SU-DHL-6 (cell line): Measurements from ENCODE around the gene DYNLL2.

Experiments used
- H2AFZ ChIP-seq: fragments of 200-600 bp; sonication (generic); 2 replicates; pipeline ENCODE4 v1.6.1; 2014; ENCODE audit warnings: low read depth, mild to moderate bottlenecking, moderate library complexity, mixed read lengths, antibody characterized with exemption, low read length; ENCODE audit not compliant: severe bottlenecking
- H3F3A ChIP-seq: fragments of 200-600 bp; shearing (Covaris generic); 2 replicates; pipeline ENCODE4 v1.6.0; 2016; ENCODE audit warnings: antibody characterized with exemption, mild to moderate bottlenecking; ENCODE audit not compliant: insufficient read depth
- H3K27ac ChIP-seq: fragments of 200-600 bp; sonication (generic); 2 replicates; pipeline ENCODE4 v1.5.1; 2016; ENCODE audit warnings: low read depth, mild to moderate bottlenecking, low read length, moderate library complexity, mixed read lengths
- H3K27me3 ChIP-seq: fragments of 200-600 bp; sonication (generic), shearing (Covaris generic); 2 replicates; pipeline ENCODE4 v1.6.0; 2014; ENCODE audit warnings: mild to moderate bottlenecking, low read length
- H3K36me3 ChIP-seq: fragments of 200-600 bp; sonication (generic); 2 replicates; pipeline ENCODE4 v1.6.1; 2014; ENCODE audit warnings: mild to moderate bottlenecking, low read length, mixed read lengths
- H3K4me2 ChIP-seq: fragments of 300-600, 200-600 bp; shearing (Covaris generic), sonication (generic); 2 replicates; pipeline ENCODE4 v1.6.0; 2014; ENCODE audit warnings: low read length, low read depth, mild to moderate bottlenecking; ENCODE audit not compliant: poor library complexity, severe bottlenecking
- H3K4me3 ChIP-seq: fragments of 200-600 bp; sonication (generic); 2 replicates; pipeline ENCODE4 v1.5.1; 2014; ENCODE audit warnings: antibody characterized with exemption, low read length, mild to moderate bottlenecking, mixed read lengths; ENCODE audit not compliant: insufficient read depth, poor library complexity, severe bottlenecking
- H3K79me2 ChIP-seq: fragments of 200-600 bp; sonication (generic); 2 replicates; pipeline ENCODE4 v1.6.1; 2014; ENCODE audit warnings: mild to moderate bottlenecking, low read length, moderate library complexity; ENCODE audit not compliant: insufficient read depth
- H3K9ac ChIP-seq: fragments of 200-600 bp; sonication (generic); 2 replicates; pipeline ENCODE4 v1.7.0; 2014; ENCODE audit warnings: mild to moderate bottlenecking, low read length
- H3K9me2 ChIP-seq: fragments of 200-600 bp; sonication (generic); replicated peaks from 2 replicates; pipeline ENCODE4 v1.6.1; 2014; ENCODE audit warnings: low read length; ENCODE audit not compliant: insufficient read depth
- H3K9me3 ChIP-seq: fragments of 200-600 bp; sonication (generic); 2 replicates; pipeline ENCODE4 v1.6.1; 2014; ENCODE audit warnings: low read length, mixed read lengths; ENCODE audit not compliant: insufficient read depth
- H4K20me1 ChIP-seq: fragments of 200-600 bp; sonication (generic); 2 replicates; pipeline ENCODE4 v1.6.1; 2014; ENCODE audit warnings: low read depth, mild to moderate bottlenecking, antibody characterized with exemption, low read length, moderate library complexity, mixed read lengths
- EZH2phosphoT487 ChIP-seq: fragments of 200-600 bp; sonication (generic), shearing (Covaris generic); conservative IDR thresholded peaks from 2 replicates; pipeline ENCODE4 v1.6.1; 2018; ENCODE audit warnings: mild to moderate bottlenecking, antibody characterized with exemption, low read length, moderate library complexity, mixed read lengths
- TF ChIP-seq, protein P1 (sequence below): fragments of 200-600 bp; sonication (generic); IDR thresholded peaks from one replicate; pipeline ENCODE4 v1.5.1; 2017; ENCODE audit warnings: antibody characterized with exemption, mild to moderate bottlenecking, low read length, moderate library complexity; ENCODE audit not compliant: insufficient read depth, poor library complexity, severe bottlenecking

DYNLL2 gene

DNA sequence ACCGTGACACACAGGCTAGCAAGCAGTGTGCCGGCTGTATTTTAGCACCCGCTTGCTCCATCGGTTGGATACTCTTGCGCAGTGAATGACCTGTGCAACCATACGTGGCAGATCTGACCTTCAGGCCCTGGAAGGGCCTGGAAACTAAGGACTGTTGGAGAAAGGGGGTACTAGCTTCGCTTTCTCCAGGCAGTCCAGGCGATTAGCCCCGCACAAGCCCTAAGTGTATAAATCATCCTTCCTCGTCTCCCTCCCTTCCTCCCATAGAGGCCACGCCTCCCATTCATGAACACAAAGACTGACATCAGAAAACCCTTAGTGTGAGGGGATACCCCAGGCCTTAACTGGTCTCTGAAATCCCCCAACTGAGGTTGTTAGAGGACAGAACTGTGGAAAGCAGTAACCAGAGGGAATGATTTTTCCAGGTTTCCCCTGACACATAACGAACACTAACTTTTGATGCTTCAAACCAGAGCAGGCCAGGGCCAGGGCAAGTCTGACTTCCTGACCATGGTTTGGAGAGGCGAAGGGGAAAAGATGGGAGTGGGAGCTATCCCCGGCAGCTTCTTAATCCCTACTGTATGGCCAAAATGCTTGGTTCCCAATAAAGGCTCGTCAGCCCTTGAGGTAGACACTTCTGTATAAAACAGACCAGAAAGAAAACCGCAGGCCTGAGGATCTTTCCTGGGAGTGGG, 1.4 kb upstream of the DYNLL2 start:
- Histone ChIP-seq H3K36me3 (no peaks in the 10 kb centered on the region), H2AFZ (no peak overlapping the region), H3K9me2 (no peaks in the 10 kb centered on the region), H4K20me1 (peaks cover 17% of the 10 kb centered on the region), H3K27ac (no peak overlapping the region), H3K9me3 (no peaks in the 10 kb centered on the region), H3F3A (0 out of 2 replicates have a peak, but pooled peaks cover 7% of the 10 kb centered on the region), H3K27me3 (no peaks in the 10 kb centered on the region), H3K79me2 (peaks cover 32% of the 10 kb centered on the region), H3K4me2 (no peak overlapping the region), H3K4me3 (no peak overlapping the region), H3K9ac (no peak overlapping the region)
- no peak for TF ChIP-seq EZH2phosphoT487
- TF ChIP-seq, protein P1, sequence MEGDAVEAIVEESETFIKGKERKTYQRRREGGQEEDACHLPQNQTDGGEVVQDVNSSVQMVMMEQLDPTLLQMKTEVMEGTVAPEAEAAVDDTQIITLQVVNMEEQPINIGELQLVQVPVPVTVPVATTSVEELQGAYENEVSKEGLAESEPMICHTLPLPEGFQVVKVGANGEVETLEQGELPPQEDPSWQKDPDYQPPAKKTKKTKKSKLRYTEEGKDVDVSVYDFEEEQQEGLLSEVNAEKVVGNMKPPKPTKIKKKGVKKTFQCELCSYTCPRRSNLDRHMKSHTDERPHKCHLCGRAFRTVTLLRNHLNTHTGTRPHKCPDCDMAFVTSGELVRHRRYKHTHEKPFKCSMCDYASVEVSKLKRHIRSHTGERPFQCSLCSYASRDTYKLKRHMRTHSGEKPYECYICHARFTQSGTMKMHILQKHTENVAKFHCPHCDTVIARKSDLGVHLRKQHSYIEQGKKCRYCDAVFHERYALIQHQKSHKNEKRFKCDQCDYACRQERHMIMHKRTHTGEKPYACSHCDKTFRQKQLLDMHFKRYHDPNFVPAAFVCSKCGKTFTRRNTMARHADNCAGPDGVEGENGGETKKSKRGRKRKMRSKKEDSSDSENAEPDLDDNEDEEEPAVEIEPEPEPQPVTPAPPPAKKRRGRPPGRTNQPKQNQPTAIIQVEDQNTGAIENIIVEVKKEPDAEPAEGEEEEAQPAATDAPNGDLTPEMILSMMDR = no peak

DNA sequence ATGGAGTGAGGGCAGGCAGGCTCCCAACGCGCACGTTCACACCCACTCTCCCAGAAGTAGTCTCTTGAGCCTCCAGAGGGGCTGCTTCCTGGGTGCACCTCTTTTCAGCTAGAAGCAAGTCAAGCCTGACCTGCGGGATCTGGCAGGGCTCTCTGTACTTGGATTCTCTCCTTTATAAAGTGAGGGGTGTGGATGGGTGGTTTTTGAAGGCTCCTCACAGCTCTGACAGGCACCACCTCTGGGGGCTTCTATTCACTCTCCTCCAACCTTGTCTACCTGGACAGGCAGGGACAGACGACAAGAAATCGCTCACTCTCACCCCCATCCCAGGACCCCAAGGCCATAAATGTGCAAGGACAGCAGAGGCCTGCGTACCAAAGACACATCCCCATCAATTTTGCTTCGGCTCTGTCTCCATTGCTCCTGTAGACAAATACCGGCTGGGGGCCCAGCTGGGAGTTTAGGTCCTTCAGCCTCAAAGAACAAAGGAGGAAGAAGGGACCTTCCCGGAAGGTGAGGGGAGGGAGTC, 814 bp upstream of the DYNLL2 start:
- H4K20me1 ChIP-seq = peaks cover 21% of the 10 kb centered on the region
- no peaks in the 10 kb centered on the region for H3K27me3 ChIP-seq
- H2AFZ ChIP-seq = peak overlapping the region; percentile 96
- 0 out of 2 replicates have a peak, but pooled peaks cover 7% of the 10 kb centered on the region for H3F3A ChIP-seq
- H3K9me2 ChIP-seq = no peaks in the 10 kb centered on the region
- H3K9me3 ChIP-seq = no peaks in the 10 kb centered on the region
- peak overlapping the region; percentile 38; the same call in 1 of the 2 replicates for H3K9ac ChIP-seq
- H3K4me2 ChIP-seq = peak overlapping the region; percentile 53
- no peak overlapping the region for H3K27ac ChIP-seq
- H3K4me3 ChIP-seq = peak overlapping the region; percentile 36
- no peak for TF ChIP-seq EZH2phosphoT487
- TF ChIP-seq, protein P1 = no peak
- peaks cover 38% of the 10 kb centered on the region for H3K79me2 ChIP-seq
- no peaks in the 10 kb centered on the region for H3K36me3 ChIP-seq

DNA sequence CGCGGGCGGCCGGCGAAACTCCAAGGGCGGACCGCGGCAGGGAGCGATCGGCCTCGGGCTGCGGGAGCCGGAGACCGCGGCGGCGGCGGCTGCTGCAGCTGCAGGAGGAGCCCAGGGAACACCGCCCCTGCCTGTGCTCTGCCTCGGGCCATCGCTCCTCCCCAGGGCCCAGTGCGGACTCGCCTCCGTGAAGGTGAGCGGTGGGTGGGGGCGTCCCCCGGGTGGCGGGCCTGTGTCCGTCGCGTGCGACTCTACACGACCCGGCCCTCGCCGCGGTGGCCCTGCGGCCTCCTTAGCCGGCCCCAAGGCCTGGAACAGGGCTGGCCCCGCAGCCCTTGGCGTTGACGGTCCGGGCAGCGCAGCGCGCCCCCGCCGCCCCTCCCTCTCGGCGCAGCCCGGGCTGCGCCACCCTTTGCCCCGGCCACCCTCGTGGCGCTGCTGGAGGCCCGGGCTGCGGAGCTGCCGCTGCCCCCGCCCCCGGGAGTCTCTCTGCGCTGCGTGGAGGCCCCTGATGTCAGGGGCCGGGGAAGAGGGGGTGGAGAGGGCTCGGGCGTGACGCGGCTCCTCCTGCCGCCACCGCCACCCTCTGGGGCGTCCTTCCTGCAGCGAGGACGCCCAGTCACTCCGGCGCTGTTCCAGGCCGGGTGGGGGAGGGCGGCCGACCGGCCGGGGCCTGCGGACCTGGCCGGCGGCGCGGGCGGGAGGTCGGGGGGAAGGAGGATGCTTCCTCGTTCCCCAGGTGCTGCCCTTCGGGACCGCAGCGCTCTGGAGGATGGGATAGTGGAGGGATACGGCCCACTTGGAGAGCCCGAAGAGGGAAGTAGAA, 485 bp downstream of the DYNLL2 start:
- Histone ChIP-seq H2AFZ (no peak overlapping the region), H3F3A (0 out of 2 replicates have a peak, but pooled peaks cover 7% of the 10 kb centered on the region), H3K4me2 (peak overlapping the region; percentile 66), H3K9me2 (no peaks in the 10 kb centered on the region), H4K20me1 (peaks cover 21% of the 10 kb centered on the region), H3K27ac (peak overlapping the region; percentile 17), H3K79me2 (peaks cover 50% of the 10 kb centered on the region), H3K4me3 (peak overlapping the region; percentile 82), H3K36me3 (no peaks in the 10 kb centered on the region), H3K27me3 (no peaks in the 10 kb centered on the region), H3K9ac (peak overlapping the region; percentile 78), H3K9me3 (no peaks in the 10 kb centered on the region)
- TF ChIP-seq, protein P1 = no peak
